ENCODE results near the gene DOK5. TPM values are rescaled to one million over a fixed set of nuclear protein-coding genes. Genes with fewer than 3 reads are reported as not detected.
"Not testable (repeated sequence)": the region's sequence is repeated elsewhere in the genome, so short reads cannot be mapped to it uniquely, and the experiment has no call there.

Gene DOK5
- total RNA-seq, 2 donors from 2014 or later: 4.6 to 6.7 TPM

DNA sequence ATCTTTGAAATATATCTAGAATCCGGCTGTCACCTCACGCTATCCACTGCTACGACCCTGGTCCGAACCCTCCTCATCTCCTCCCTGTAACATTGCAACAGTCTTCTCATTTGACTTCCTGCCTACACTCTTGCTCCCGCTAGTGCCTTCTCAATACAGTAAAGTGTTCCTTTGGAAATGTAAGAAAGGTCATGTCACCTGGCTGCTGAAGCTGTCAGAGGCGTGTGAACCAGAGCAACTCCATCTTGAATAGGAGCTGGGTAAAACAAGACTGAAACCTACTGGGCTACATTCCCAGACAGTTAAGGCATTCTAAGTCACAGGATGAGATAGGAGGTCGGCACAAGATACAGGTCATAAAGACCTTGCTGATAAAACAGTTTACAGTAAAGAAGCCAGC is 4.5 kb downstream of the DOK5 start:
- peaks cover 24% of the 10 kb centered on the region for H3K27me3 Mint-ChIP-seq (ENCODE audit: insufficient read depth)
- not testable (repeated sequence) for H3K4me3 ChIP-seq (ENCODE audit: low read length); H3K9ac ChIP-seq (ENCODE audit: extremely low read depth, low read length, poor library complexity, severe bottlenecking); H3K36me3 ChIP-seq (ENCODE audit: control insufficient read depth, insufficient read depth, low read length); H3K4me1 ChIP-seq (ENCODE audit: control insufficient read depth, insufficient read depth, low read length); H3K27ac ChIP-seq (ENCODE audit: low read depth, low read length); H3K4me3 Mint-ChIP-seq; H3K27ac Mint-ChIP-seq; H3K9me3 ChIP-seq (ENCODE audit: control insufficient read depth, low read length); H3K9me3 Mint-ChIP-seq; DNase-seq; H3K36me3 Mint-ChIP-seq (ENCODE audit: low read depth)
- peaks cover 16% of the 10 kb centered on the region for H3K4me1 Mint-ChIP-seq
- peaks cover 21% of the 10 kb centered on the region for H3K27me3 ChIP-seq (ENCODE audit: control insufficient read depth, insufficient read depth, low read length, poor library complexity, severe bottlenecking)
- 89 to 91% methylated on average over 7 of the region's 7 CpGs for WGBS, 2 experiments (ENCODE audit: insufficient coverage in 1 of 2, insufficient read length in 1 of 2)
- TF ChIP-seq, protein P1, sequence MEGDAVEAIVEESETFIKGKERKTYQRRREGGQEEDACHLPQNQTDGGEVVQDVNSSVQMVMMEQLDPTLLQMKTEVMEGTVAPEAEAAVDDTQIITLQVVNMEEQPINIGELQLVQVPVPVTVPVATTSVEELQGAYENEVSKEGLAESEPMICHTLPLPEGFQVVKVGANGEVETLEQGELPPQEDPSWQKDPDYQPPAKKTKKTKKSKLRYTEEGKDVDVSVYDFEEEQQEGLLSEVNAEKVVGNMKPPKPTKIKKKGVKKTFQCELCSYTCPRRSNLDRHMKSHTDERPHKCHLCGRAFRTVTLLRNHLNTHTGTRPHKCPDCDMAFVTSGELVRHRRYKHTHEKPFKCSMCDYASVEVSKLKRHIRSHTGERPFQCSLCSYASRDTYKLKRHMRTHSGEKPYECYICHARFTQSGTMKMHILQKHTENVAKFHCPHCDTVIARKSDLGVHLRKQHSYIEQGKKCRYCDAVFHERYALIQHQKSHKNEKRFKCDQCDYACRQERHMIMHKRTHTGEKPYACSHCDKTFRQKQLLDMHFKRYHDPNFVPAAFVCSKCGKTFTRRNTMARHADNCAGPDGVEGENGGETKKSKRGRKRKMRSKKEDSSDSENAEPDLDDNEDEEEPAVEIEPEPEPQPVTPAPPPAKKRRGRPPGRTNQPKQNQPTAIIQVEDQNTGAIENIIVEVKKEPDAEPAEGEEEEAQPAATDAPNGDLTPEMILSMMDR (conservative IDR thresholded peaks at IDR 0.05): peak; percentile 4

DNA sequence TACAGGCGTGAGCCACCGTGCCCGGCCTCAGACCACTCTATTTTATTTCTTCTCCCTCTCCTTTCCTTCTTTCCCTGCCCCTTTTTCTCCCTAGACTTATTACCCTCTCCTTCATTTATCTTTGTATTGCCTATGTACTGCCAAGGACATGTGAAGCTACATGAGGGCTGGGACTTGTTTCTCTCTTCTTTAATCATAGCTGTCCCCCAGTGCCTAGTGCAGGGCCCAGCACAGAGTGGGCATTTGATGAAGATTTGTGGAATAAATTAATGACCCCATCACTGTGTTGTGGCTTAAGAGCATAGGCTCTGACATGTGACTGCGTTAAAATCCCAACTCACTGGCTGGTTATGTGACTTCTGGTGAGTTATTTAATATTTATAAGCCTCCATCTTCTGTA is 6.0 kb downstream of the DOK5 start:
- H3K9me3 Mint-ChIP-seq: no peaks in the 10 kb centered on the region
- no peak overlapping the region for H3K27ac Mint-ChIP-seq
- no peak overlapping the region for H3K27ac ChIP-seq (ENCODE audit: low read depth, low read length)

DNA sequence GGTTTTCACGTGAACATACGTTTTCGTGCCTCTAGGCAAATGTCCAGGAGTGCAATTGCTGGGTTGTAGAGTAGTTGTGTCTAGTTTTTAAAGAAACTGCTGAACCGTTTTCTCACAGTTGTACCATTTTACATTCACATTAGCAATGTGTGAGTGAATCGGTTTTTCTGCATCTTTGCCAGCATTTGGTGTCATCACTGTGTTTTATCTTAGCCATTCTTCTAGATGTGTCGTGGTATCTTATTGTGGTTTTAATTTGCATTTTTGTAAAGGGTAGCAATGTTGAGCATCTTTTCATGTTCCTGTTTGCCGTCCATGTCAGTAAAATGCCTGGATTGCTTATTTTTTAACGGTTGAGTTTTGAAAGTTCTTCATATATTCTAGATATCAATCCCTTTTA is 10.2 kb downstream of the DOK5 start:
- Histone ChIP-seq H3K27ac (ENCODE audit: low read depth, low read length) (no peak overlapping the region), H3K4me3 (ENCODE audit: low read length) (no peak overlapping the region), H3K27me3 (ENCODE audit: control insufficient read depth, insufficient read depth, low read length, poor library complexity, severe bottlenecking) (no peaks in the 10 kb centered on the region), H3K9me3 (ENCODE audit: control insufficient read depth, low read length) (no peaks in the 10 kb centered on the region), H3K4me1 (ENCODE audit: control insufficient read depth, insufficient read depth, low read length) (no peaks in the 10 kb centered on the region), H3K36me3 (ENCODE audit: control insufficient read depth, insufficient read depth, low read length) (no peaks in the 10 kb centered on the region), H3K9ac (ENCODE audit: extremely low read depth, low read length, poor library complexity, severe bottlenecking) (no peak overlapping the region)
- no peaks in the 10 kb centered on the region for H3K9me3 Mint-ChIP-seq
- no peaks in the 10 kb centered on the region for H3K27me3 Mint-ChIP-seq (ENCODE audit: insufficient read depth)
- H3K4me3 Mint-ChIP-seq: no peak overlapping the region
- no peaks in the 10 kb centered on the region for H3K36me3 Mint-ChIP-seq (ENCODE audit: low read depth)
- H3K4me1 Mint-ChIP-seq: no peaks in the 10 kb centered on the region
- TF ChIP-seq, protein P1 (conservative IDR thresholded peaks at IDR 0.05): no peak
- 99 to 100% methylated on average over 1 to 7 of the region's 8 CpGs for WGBS, 2 experiments (ENCODE audit: insufficient coverage in 1 of 2, insufficient read length in 1 of 2)
- DNase-seq: no peak
- H3K27ac Mint-ChIP-seq: no peak overlapping the region

More for the DNA sequence above, 6.0 kb downstream of the DOK5 start:
- Histone ChIP-seq H3K27me3 (ENCODE audit: control insufficient read depth, insufficient read depth, low read length, poor library complexity, severe bottlenecking) (peaks cover 18% of the 10 kb centered on the region), H3K4me1 (ENCODE audit: control insufficient read depth, insufficient read depth, low read length) (no peaks in the 10 kb centered on the region), H3K36me3 (ENCODE audit: control insufficient read depth, insufficient read depth, low read length) (no peaks in the 10 kb centered on the region), H3K4me3 (ENCODE audit: low read length) (no peak overlapping the region), H3K9ac (ENCODE audit: extremely low read depth, low read length, poor library complexity, severe bottlenecking) (no peak overlapping the region), H3K9me3 (ENCODE audit: control insufficient read depth, low read length) (no peaks in the 10 kb centered on the region)
- Mint-ChIP-seq H3K27me3 (ENCODE audit: insufficient read depth) (peaks cover 17% of the 10 kb centered on the region), H3K4me1 (peaks cover 16% of the 10 kb centered on the region), H3K4me3 (no peak overlapping the region), H3K36me3 (ENCODE audit: low read depth) (no peaks in the 10 kb centered on the region)
- WGBS, 2 experiments (ENCODE audit: insufficient coverage in 1 of 2, insufficient read length in 1 of 2): 96 to 97% methylated on average over 3 to 4 of the region's 4 CpGs
- TF ChIP-seq, protein P1 (conservative IDR thresholded peaks at IDR 0.05): no peak
- no peak for DNase-seq

All from endodermal cell (in vitro differentiated cells).